ENCODE measurements around the gene FAM135A. TPM values are rescaled to one million over a fixed set of nuclear protein-coding genes. Genes with fewer than 3 reads are reported as not detected.
A peak's percentile ranks its signal among the peaks of the same experiment; 100 is the strongest.

Gene FAM135A
- total RNA-seq, 1 experiment from 2014 or later: 31.5 TPM

DNA sequence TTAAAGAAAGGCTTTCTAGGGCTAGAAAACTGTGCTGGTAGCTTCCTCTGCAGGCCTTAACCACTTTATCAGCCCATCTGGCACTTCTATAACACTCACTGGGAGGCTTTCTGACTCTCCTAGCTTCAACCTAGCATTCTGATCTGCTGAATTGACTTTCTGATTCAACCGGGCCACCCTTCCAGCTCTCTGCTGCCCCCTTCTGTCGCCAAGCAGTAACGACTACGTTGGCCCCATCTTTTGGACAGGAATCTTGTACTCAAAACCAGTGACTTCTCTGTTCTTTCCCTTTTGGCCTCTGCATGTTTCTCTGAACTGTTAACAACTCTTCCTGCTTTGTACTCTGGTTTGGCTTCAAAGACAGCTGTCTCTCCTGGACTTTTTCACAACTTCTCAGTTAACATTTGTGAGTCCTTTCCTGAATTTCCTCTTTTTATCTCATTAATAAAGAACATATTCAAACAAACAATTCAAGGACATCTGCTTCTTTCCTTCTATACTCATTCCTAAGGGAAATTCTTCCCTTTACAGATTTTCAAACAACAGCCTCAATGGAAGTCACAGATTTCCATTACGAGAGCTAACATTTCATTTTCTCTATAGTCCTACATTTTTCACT lies 43.9 kb upstream of the FAM135A start:
- no peak overlapping the region for H3K27ac ChIP-seq (ENCODE audit: low read length)
- H3K4me3 ChIP-seq (ENCODE audit: low read depth in 2 of 2, low read length in 2 of 2): no peak overlapping the region
- DNase-seq (ENCODE audit: low read depth, low spot score) (peak; percentile 67), ATAC-seq (peak; percentile 93)
- intact Hi-C loops (cut with micrococcal nuclease; ENCODE audit: unreplicated experiment) (loop anchor here (1.0 kb wide), 2 partner anchors 59 to 148 kb away; no protein-coding TSS in a partner anchor), in situ Hi-C loops (cut with HindIII; ENCODE audit: low pct_unique_long_range_greater_than_20kb, low sequenced_read_pairs) (no loop called here)
- BruUV-seq (replicated peaks): no TSS peak
- H3K9me3 ChIP-seq (ENCODE audit: control insufficient read depth, insufficient read depth, low read depth, low read length): no peaks in the 10 kb centered on the region
- TF ChIP-seq TCF7L2 (IDR thresholded peaks at IDR 0.05; ENCODE audit: low read depth, low read length) (no peak), POLR2AphosphoS5 (IDR thresholded peaks at IDR 0.05; ENCODE audit: low read depth, low read length) (no peak), SIN3A (IDR thresholded peaks at IDR 0.05; ENCODE audit: borderline replicate concordance, insufficient read depth, low read depth, low read length) (no peak)
- TF ChIP-seq, protein P1, sequence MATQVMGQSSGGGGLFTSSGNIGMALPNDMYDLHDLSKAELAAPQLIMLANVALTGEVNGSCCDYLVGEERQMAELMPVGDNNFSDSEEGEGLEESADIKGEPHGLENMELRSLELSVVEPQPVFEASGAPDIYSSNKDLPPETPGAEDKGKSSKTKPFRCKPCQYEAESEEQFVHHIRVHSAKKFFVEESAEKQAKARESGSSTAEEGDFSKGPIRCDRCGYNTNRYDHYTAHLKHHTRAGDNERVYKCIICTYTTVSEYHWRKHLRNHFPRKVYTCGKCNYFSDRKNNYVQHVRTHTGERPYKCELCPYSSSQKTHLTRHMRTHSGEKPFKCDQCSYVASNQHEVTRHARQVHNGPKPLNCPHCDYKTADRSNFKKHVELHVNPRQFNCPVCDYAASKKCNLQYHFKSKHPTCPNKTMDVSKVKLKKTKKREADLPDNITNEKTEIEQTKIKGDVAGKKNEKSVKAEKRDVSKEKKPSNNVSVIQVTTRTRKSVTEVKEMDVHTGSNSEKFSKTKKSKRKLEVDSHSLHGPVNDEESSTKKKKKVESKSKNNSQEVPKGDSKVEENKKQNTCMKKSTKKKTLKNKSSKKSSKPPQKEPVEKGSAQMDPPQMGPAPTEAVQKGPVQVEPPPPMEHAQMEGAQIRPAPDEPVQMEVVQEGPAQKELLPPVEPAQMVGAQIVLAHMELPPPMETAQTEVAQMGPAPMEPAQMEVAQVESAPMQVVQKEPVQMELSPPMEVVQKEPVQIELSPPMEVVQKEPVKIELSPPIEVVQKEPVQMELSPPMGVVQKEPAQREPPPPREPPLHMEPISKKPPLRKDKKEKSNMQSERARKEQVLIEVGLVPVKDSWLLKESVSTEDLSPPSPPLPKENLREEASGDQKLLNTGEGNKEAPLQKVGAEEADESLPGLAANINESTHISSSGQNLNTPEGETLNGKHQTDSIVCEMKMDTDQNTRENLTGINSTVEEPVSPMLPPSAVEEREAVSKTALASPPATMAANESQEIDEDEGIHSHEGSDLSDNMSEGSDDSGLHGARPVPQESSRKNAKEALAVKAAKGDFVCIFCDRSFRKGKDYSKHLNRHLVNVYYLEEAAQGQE (IDR thresholded peaks at IDR 0.05; ENCODE audit: insufficient read depth in 1 of 2, low read depth in 2 of 2, low read length in 1 of 2): no peak
- TF ChIP-seq, protein P2, sequence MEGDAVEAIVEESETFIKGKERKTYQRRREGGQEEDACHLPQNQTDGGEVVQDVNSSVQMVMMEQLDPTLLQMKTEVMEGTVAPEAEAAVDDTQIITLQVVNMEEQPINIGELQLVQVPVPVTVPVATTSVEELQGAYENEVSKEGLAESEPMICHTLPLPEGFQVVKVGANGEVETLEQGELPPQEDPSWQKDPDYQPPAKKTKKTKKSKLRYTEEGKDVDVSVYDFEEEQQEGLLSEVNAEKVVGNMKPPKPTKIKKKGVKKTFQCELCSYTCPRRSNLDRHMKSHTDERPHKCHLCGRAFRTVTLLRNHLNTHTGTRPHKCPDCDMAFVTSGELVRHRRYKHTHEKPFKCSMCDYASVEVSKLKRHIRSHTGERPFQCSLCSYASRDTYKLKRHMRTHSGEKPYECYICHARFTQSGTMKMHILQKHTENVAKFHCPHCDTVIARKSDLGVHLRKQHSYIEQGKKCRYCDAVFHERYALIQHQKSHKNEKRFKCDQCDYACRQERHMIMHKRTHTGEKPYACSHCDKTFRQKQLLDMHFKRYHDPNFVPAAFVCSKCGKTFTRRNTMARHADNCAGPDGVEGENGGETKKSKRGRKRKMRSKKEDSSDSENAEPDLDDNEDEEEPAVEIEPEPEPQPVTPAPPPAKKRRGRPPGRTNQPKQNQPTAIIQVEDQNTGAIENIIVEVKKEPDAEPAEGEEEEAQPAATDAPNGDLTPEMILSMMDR (IDR thresholded peaks at IDR 0.05): peak; percentile 98
- no peaks in the 10 kb centered on the region for H3K4me1 ChIP-seq (ENCODE audit: control insufficient read depth, insufficient read depth, low read length)
- peaks cover 14% of the 10 kb centered on the region; the same call in 1 of the 2 replicates for H3K27me3 ChIP-seq (ENCODE audit: control insufficient read depth, insufficient read depth, low read length)
- H3K36me3 ChIP-seq (ENCODE audit: control insufficient read depth, insufficient read depth, low read length): no peaks in the 10 kb centered on the region
- ChIA-PET CTCF (interaction anchor here (0.5 to 3.2 kb wide), 4 partner anchors 60 to 153 kb away, joined by 3 to 53 read pairs (median 10); no protein-coding TSS in a partner anchor), POLR2A (no interaction called here)

DNA sequence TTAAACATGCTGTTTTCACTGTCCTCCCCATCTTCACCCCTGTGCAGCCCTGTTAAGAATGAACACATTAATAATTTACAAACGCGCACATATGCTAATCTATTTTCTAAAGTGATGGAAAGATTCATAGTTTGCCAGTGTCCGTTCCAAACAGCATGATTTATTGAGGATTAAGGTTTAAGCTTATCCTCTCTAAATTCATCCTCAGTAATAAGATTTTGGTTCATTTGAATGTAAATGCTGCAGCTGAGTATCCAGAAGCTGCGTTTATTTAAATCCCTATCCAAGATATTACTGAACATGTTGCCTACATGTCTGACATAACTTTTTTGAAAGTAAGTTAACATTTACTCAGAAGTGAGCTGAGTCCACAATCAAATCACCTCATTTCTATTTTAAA lies 42.8 kb upstream of the FAM135A start:
- in situ Hi-C loops (cut with HindIII; ENCODE audit: low pct_unique_long_range_greater_than_20kb, low sequenced_read_pairs): no loop called here
- TF ChIP-seq, protein P2 (IDR thresholded peaks at IDR 0.05): no peak
- TF ChIP-seq POLR2AphosphoS5 (IDR thresholded peaks at IDR 0.05; ENCODE audit: low read depth, low read length) (no peak), TCF7L2 (IDR thresholded peaks at IDR 0.05; ENCODE audit: low read depth, low read length) (no peak), SIN3A (IDR thresholded peaks at IDR 0.05; ENCODE audit: borderline replicate concordance, insufficient read depth, low read depth, low read length) (no peak)
- TF ChIP-seq, protein P1 (IDR thresholded peaks at IDR 0.05; ENCODE audit: insufficient read depth in 1 of 2, low read depth in 2 of 2, low read length in 1 of 2): no peak
- H3K27me3 ChIP-seq (ENCODE audit: control insufficient read depth, insufficient read depth, low read length): peaks cover 14% of the 10 kb centered on the region; the same call in 1 of the 2 replicates
- H3K36me3 ChIP-seq (ENCODE audit: control insufficient read depth, insufficient read depth, low read length): no peaks in the 10 kb centered on the region
- H3K9me3 ChIP-seq (ENCODE audit: control insufficient read depth, insufficient read depth, low read depth, low read length): no peaks in the 10 kb centered on the region
- no peak overlapping the region for H3K27ac ChIP-seq (ENCODE audit: low read length)
- no peaks in the 10 kb centered on the region for H3K4me1 ChIP-seq (ENCODE audit: control insufficient read depth, insufficient read depth, low read length)
- ATAC-seq (no peak), DNase-seq (ENCODE audit: low read depth, low spot score) (no peak)
- intact Hi-C loops (cut with micrococcal nuclease; ENCODE audit: unreplicated experiment): loop anchor here (2.0 kb wide), 1 partner anchor 642 kb away; no protein-coding TSS in a partner anchor
- BruUV-seq (replicated peaks): no TSS peak
- no peak overlapping the region for H3K4me3 ChIP-seq (ENCODE audit: low read depth in 2 of 2, low read length in 2 of 2)
- POLR2A ChIA-PET: no interaction called here
- CTCF ChIA-PET: interaction anchor here (3.2 kb wide), 1 partner anchor 61 kb away, joined by 53 read pairs; no protein-coding TSS in a partner anchor

Data from Panc1 (cell line).